Adipocyte (in vitro differentiated cells): Measurements from ENCODE around the gene LHFPL2.

ENCODE experiments used
- DNase-seq: peaks from one replicate; pipeline ENCODE4 v3.0.0-alpha.2; 2015; ENCODE audit warnings: low read depth
- H3K27me3 ChIP-seq: replicated peaks from 2 replicates; pipeline ENCODE4 v1.7.0; 2013; ENCODE audit warnings: mild to moderate bottlenecking, low read length, moderate library complexity; ENCODE audit not compliant: control insufficient read depth, insufficient read depth
- H3K36me3 ChIP-seq: 2 replicates; pipeline ENCODE4 v1.7.0; 2013; ENCODE audit warnings: low read length, mild to moderate bottlenecking, moderate library complexity; ENCODE audit not compliant: control insufficient read depth, insufficient read depth, severe bottlenecking
- H3K4me1 ChIP-seq: 2 replicates; pipeline ENCODE4 v1.7.0; 2013; ENCODE audit warnings: mild to moderate bottlenecking, low read length, moderate library complexity; ENCODE audit not compliant: control insufficient read depth, insufficient read depth
- H3K4me3 ChIP-seq: 2 replicates; pipeline ENCODE4 v1.7.0; 2013; ENCODE audit warnings: mild to moderate bottlenecking, low read length, moderate library complexity
- H3K9ac ChIP-seq: 2 replicates; pipeline ENCODE4 v1.7.0; 2013; ENCODE audit warnings: mild to moderate bottlenecking, low read length, moderate library complexity
- H3K9me3 ChIP-seq: 2 replicates; pipeline ENCODE4 v1.7.0; 2013; ENCODE audit warnings: mild to moderate bottlenecking, low read length, moderate library complexity; ENCODE audit not compliant: control insufficient read depth

The LHFPL2 gene

GRCh38 chr5:78662323-78662722 is 13.8 kb upstream of the LHFPL2 start:
- Histone ChIP-seq H3K9me3 (no peaks in the 10 kb centered on the region), H3K4me3 (no peak overlapping the region), H3K9ac (no peak overlapping the region), H3K4me1 (peaks cover 7% of the 10 kb centered on the region), H3K27me3 (no peaks in the 10 kb centered on the region), H3K36me3 (no peaks in the 10 kb centered on the region)
- no peak for DNase-seq

- no peak overlapping the region for H3K9ac ChIP-seq
Observed at GRCh38 chr5:78661691-78662090, 13.1 kb upstream of the LHFPL2 start.

GRCh38 chr5:78661044-78661443 is 12.5 kb upstream of the LHFPL2 start:
- no peaks in the 10 kb centered on the region for H3K27me3 ChIP-seq
- DNase-seq = no peak
- no peak overlapping the region for H3K4me3 ChIP-seq
- no peaks in the 10 kb centered on the region for H3K36me3 ChIP-seq
- H3K9me3 ChIP-seq = no peaks in the 10 kb centered on the region
- H3K9ac ChIP-seq = no peak overlapping the region
- H3K4me1 ChIP-seq = peaks cover 7% of the 10 kb centered on the region

More at GRCh38 chr5:78661691-78662090, 13.1 kb upstream of the LHFPL2 start:
- Histone ChIP-seq H3K4me1 (peaks cover 7% of the 10 kb centered on the region), H3K4me3 (no peak overlapping the region), H3K9me3 (no peaks in the 10 kb centered on the region), H3K27me3 (no peaks in the 10 kb centered on the region), H3K36me3 (no peaks in the 10 kb centered on the region)
- DNase-seq = no peak

- H3K9ac ChIP-seq = no peak overlapping the region
- H3K27me3 ChIP-seq = no peaks in the 10 kb centered on the region
- H3K36me3 ChIP-seq = no peaks in the 10 kb centered on the region
- no peaks in the 10 kb centered on the region for H3K9me3 ChIP-seq
- H3K4me1 ChIP-seq = peaks cover 7% of the 10 kb centered on the region
- no peak overlapping the region for H3K4me3 ChIP-seq
- DNase-seq = no peak
Observed at GRCh38 chr5:78660401-78660800, 11.8 kb upstream of the LHFPL2 start.

GRCh38 chr5:78659714-78660113 is 11.1 kb upstream of the LHFPL2 start:
- H3K36me3 ChIP-seq = no peaks in the 10 kb centered on the region
- no peaks in the 10 kb centered on the region for H3K27me3 ChIP-seq
- DNase-seq = peak; percentile 21
- no peaks in the 10 kb centered on the region for H3K9me3 ChIP-seq
- peaks cover 7% of the 10 kb centered on the region for H3K4me1 ChIP-seq
- no peak overlapping the region for H3K4me3 ChIP-seq
- H3K9ac ChIP-seq = no peak overlapping the region

- no peaks in the 10 kb centered on the region for H3K36me3 ChIP-seq
- no peaks in the 10 kb centered on the region for H3K27me3 ChIP-seq
- H3K4me3 ChIP-seq = no peak overlapping the region
- DNase-seq = no peak
- H3K4me1 ChIP-seq = peaks cover 7% of the 10 kb centered on the region
- no peaks in the 10 kb centered on the region for H3K9me3 ChIP-seq
- no peak overlapping the region for H3K9ac ChIP-seq
Observed at GRCh38 chr5:78659114-78659513, 10.5 kb upstream of the LHFPL2 start.

- H3K36me3 ChIP-seq = no peaks in the 10 kb centered on the region
- H3K9me3 ChIP-seq = no peaks in the 10 kb centered on the region
- H3K9ac ChIP-seq = no peak overlapping the region
- H3K4me3 ChIP-seq = no peak overlapping the region
- no peaks in the 10 kb centered on the region for H3K27me3 ChIP-seq
- no peak for DNase-seq
- peaks cover 7% of the 10 kb centered on the region for H3K4me1 ChIP-seq
Observed at GRCh38 chr5:78657201-78657600, 8.6 kb upstream of the LHFPL2 start.

GRCh38 chr5:78655746-78656290 is 7.2 kb upstream of the LHFPL2 start:
- H3K9me3 ChIP-seq = no peaks in the 10 kb centered on the region
- H3K27me3 ChIP-seq = no peaks in the 10 kb centered on the region
- no peaks in the 10 kb centered on the region for H3K36me3 ChIP-seq
- peaks cover 7% of the 10 kb centered on the region for H3K4me1 ChIP-seq
- no peak for DNase-seq
- no peak overlapping the region for H3K4me3 ChIP-seq
- no peak overlapping the region for H3K9ac ChIP-seq

GRCh38 chr5:78654386-78654785 is 5.8 kb upstream of the LHFPL2 start:
- DNase-seq = no peak
- no peaks in the 10 kb centered on the region for H3K27me3 ChIP-seq
- H3K36me3 ChIP-seq = no peaks in the 10 kb centered on the region
- H3K4me3 ChIP-seq = no peak overlapping the region
- H3K9ac ChIP-seq = no peak overlapping the region
- H3K9me3 ChIP-seq = no peaks in the 10 kb centered on the region
- peaks cover 10% of the 10 kb centered on the region for H3K4me1 ChIP-seq

GRCh38 chr5:78653681-78654366 is 5.3 kb upstream of the LHFPL2 start:
- Histone ChIP-seq H3K4me1 (peaks cover 9% of the 10 kb centered on the region), H3K36me3 (no peaks in the 10 kb centered on the region), H3K9ac (no peak overlapping the region), H3K4me3 (no peak overlapping the region), H3K9me3 (no peaks in the 10 kb centered on the region), H3K27me3 (no peaks in the 10 kb centered on the region)
- DNase-seq = no peak

- Histone ChIP-seq H3K4me3 (no peak overlapping the region), H3K27me3 (no peaks in the 10 kb centered on the region), H3K9ac (no peak overlapping the region), H3K4me1 (peaks cover 9% of the 10 kb centered on the region), H3K9me3 (no peaks in the 10 kb centered on the region), H3K36me3 (no peaks in the 10 kb centered on the region)
- DNase-seq = no peak
Observed at GRCh38 chr5:78653031-78653430, 4.5 kb upstream of the LHFPL2 start.

GRCh38 chr5:78651468-78651867 is 2.9 kb upstream of the LHFPL2 start:
- Histone ChIP-seq H3K9me3 (no peaks in the 10 kb centered on the region), H3K9ac (no peak overlapping the region), H3K4me3 (no peak overlapping the region), H3K36me3 (no peaks in the 10 kb centered on the region), H3K4me1 (peaks cover 19% of the 10 kb centered on the region), H3K27me3 (no peaks in the 10 kb centered on the region)
- no peak for DNase-seq
